B cell (primary cell): Measurements from ENCODE around the gene XRCC1. TPM values are rescaled to one million over a fixed set of nuclear protein-coding genes. Genes with fewer than 3 reads are reported as not detected.

Experiments used
- ATAC-seq: fragments of 200-7000 bp; cut with Tn5 transposase; one replicate; pipeline ENCODE4 v1.10.0; 2021; ENCODE audit warnings: low read depth, mild to moderate bottlenecking, moderate number of reproducible peaks, moderate library complexity
- CTCF ChIA-PET: fragments of 350-600 bp; sonication (Branson Sonifier 250); formaldehyde crosslinking; loops from one replicate; lab custom pipeline; 2021; ENCODE audit warnings: antibody characterized with exemption, inconsistent platforms; lab: Charles Lee
- POLR2A ChIA-PET: fragments of 350-600 bp; sonication (Branson Sonifier 250); formaldehyde crosslinking; loops from one replicate; lab custom pipeline; 2021; ENCODE audit warnings: antibody characterized with exemption; lab: Charles Lee
- DNase-seq: peaks from one replicate; pipeline ENCODE4 v3.0.0; 2013
- H2AFZ ChIP-seq: 2 replicates; pipeline ENCODE4 v1.6.1; 2012; ENCODE audit warnings: mild to moderate bottlenecking, low read depth, low read length; ENCODE audit not compliant: insufficient read depth, poor library complexity, severe bottlenecking
- H3K27ac ChIP-seq, 2 donors: 1 replicate in 1 of 2; 2 replicates in 1 of 2; pipeline ENCODE4 v1.5.1; 2012 to 2013; ENCODE audit warnings: low read length in 2 of 2, mild to moderate bottlenecking in 2 of 2, moderate library complexity in 1 of 2
- H3K27me3 ChIP-seq, 4 experiments: fragments of 200-600 bp in 1 of 4; sonication (generic) in 1 of 4; replicated peaks in 1 of 4; 1 replicate in 2 of 4; 2 replicates in 2 of 4; pipeline versions ENCODE4 v1.6.1 to v1.7.0; 2013 to 2016; ENCODE audit warnings: low read length in 3 of 4, mild to moderate bottlenecking in 2 of 4, mixed read lengths in 1 of 4, moderate library complexity in 1 of 4; ENCODE audit not compliant: insufficient read depth in 4 of 4, control insufficient read depth in 3 of 4; ENCODE audit errors: control extremely low read depth in 1 of 4
- H3K36me3 ChIP-seq, 2 experiments: replicated peaks in 1 of 2; 1 replicate in 1 of 2; 2 replicates in 1 of 2; pipeline versions ENCODE4 v1.6.1 to v1.7.1; 2013; ENCODE audit warnings: low read length in 1 of 2; ENCODE audit not compliant: insufficient read depth in 2 of 2, control insufficient read depth in 1 of 2; ENCODE audit errors: control extremely low read depth in 1 of 2, extremely low read depth in 1 of 2
- H3K4me1 ChIP-seq, 2 donors: fragments of 200-600 bp in 1 of 2; sonication (generic) in 1 of 2; 1 replicate in 1 of 2; 2 replicates in 1 of 2; pipeline versions ENCODE4 v1.5.1 to v1.6.1; 2013 to 2017; ENCODE audit warnings: low read length in 2 of 2; ENCODE audit not compliant: control insufficient read depth in 2 of 2, insufficient read depth in 2 of 2
- H3K4me2 ChIP-seq: replicated peaks from 2 replicates; pipeline ENCODE3; 2012; ENCODE audit warnings: mild to moderate bottlenecking, low read depth, low read length; ENCODE audit not compliant: poor library complexity, severe bottlenecking
- H3K4me3 ChIP-seq, 5 experiments: fragments of 200-600 bp in 1 of 5; sonication (generic) in 1 of 5; 1 replicate in 3 of 5; 2 replicates in 2 of 5; pipeline versions ENCODE4 v1.5.1 to v1.7.0; 2011 to 2016; ENCODE audit warnings: low read length in 4 of 5, mild to moderate bottlenecking in 4 of 5, low read depth in 2 of 5, control low read depth in 1 of 5, moderate library complexity in 1 of 5; ENCODE audit not compliant: insufficient read depth in 1 of 5; ENCODE audit errors: control extremely low read depth in 1 of 5, extremely low read depth in 1 of 5
- H3K79me2 ChIP-seq: fragments of 200-600 bp; sonication (generic); one replicate; pipeline ENCODE4 v1.6.0; 2016; ENCODE audit warnings: low read length; ENCODE audit not compliant: control insufficient read depth, insufficient read depth
- H3K9ac ChIP-seq: fragments of 200-600 bp; sonication (generic); 2 replicates; pipeline ENCODE4 v1.6.1; 2017; ENCODE audit warnings: mild to moderate bottlenecking, low read length, moderate library complexity
- H3K9me3 ChIP-seq, 3 donors: one replicate each; pipeline versions ENCODE4 v1.6.1 to v1.7.1; 2013; ENCODE audit warnings: low read length in 2 of 3; ENCODE audit not compliant: control insufficient read depth in 2 of 3, insufficient read depth in 1 of 3; ENCODE audit errors: control extremely low read depth in 1 of 3
- H4K20me1 ChIP-seq: 2 replicates; pipeline ENCODE4 v1.6.0; 2012; ENCODE audit warnings: mild to moderate bottlenecking, low read length; ENCODE audit not compliant: insufficient read depth, control insufficient read depth, poor library complexity, severe bottlenecking
- H3K27ac Mint-ChIP-seq: one replicate; pipeline ENCODE4 v1.8.0; 2021; ENCODE audit warnings: mixed read lengths
- H3K27me3 Mint-ChIP-seq: one replicate; pipeline ENCODE4 v1.8.0; 2021; ENCODE audit warnings: mixed read lengths
- H3K4me1 Mint-ChIP-seq: one replicate; pipeline ENCODE4 v1.8.0; 2021; ENCODE audit warnings: mixed read lengths
- H3K4me3 Mint-ChIP-seq: one replicate; pipeline ENCODE4 v1.8.0; 2021; ENCODE audit warnings: mixed read lengths
- H3K9me3 Mint-ChIP-seq: one replicate; pipeline ENCODE4 v1.8.0; 2022; ENCODE audit warnings: mixed read lengths; ENCODE audit not compliant: insufficient read depth
- CTCF ChIP-seq: fragments of 200-600 bp; IDR thresholded peaks from one replicate; pipeline ENCODE4 v1.8.0; 2022; ENCODE audit warnings: antibody characterized with exemption, mild to moderate bottlenecking
- EZH2 ChIP-seq: IDR thresholded peaks from 2 replicates; pipeline ENCODE4 v1.6.1; 2012; ENCODE audit warnings: borderline replicate concordance, low read depth, mild to moderate bottlenecking, moderate library complexity, low read length; ENCODE audit not compliant: insufficient read depth, poor library complexity, severe bottlenecking
- WGBS: methylation state at CpG from one replicate; pipeline ENCODE4 v1.1.5; 2013; ENCODE audit warnings: missing lambda C conversion rate; ENCODE audit not compliant: insufficient coverage; 5-methylcytosine and 5-hydroxymethylcytosine counted together
- intact Hi-C: fragments of 100-400 bp; cut with micrococcal nuclease; formaldehyde crosslinking; loops from one replicate; pipeline ENCODE4 v1.10.0; 2022
- polyA minus RNA-seq: library from RNA; depleted of rRNA, polyadenylated mRNA; stranded (reverse); fragments of >200 nt; gene quantifications from 2 replicates; pipeline ENCODE4 v1.2.3, GENCODE V29; 2012
- polyA plus RNA-seq: library from polyadenylated mRNA; depleted of rRNA; stranded (reverse); fragments of >200 nt; gene quantifications from 2 replicates; pipeline ENCODE4 v1.2.3, GENCODE V29; 2012
- total RNA-seq, 2 donors: library from RNA; stranded (reverse); fragments of 120-200 nt in 1 of 2; gene quantifications; 1 replicate in 1 of 2; 2 replicates in 1 of 2; pipeline versions ENCODE4 v1.2.3 to v1.2.4, GENCODE V29; 2013 to 2022

XRCC1 gene
- total RNA-seq: 38.2 and 47.4 TPM in 2 replicates
- 32.5 TPM for total RNA-seq (2013)
- 24.7 and 34.6 TPM in 2 replicates for polyA plus RNA-seq
- 34.1 and 43.5 TPM in 2 replicates for polyA minus RNA-seq

GRCh38 chr19:43575156-43575950 is at the start of gene XRCC1, which contains the start of gene PINLYP:
Gene XRCC1 (minus strand): TSS chr19:43575527. CDS start chr19:43575458, 69 bp downstream.
Gene PINLYP (plus strand): TSS chr19:43575801. CDS start chr19:43577192, 1,391 bp downstream.
- H3K9me3 ChIP-seq: no peaks in the 10 kb centered on the region
- no peaks in the 10 kb centered on the region for H3K27me3 ChIP-seq
- H3K4me1 Mint-ChIP-seq: peaks cover 42% of the 10 kb centered on the region
- peak; percentile 99 for ATAC-seq
- ChIA-PET POLR2A (interaction anchor here (0.6 to 3.3 kb wide), 6 partner anchors 16 to 1174 kb away, joined by 3 to 15 read pairs (median 5); partner anchors contain the start of genes IRGQ, ZNF575 and ZNF576), CTCF (interaction anchor here (0.7 to 3.2 kb wide), 9 partner anchors 10 to 234 kb away, joined by 3 to 21 read pairs (median 5); partner anchors contain the start of genes IRGQ and ZNF576)
- H3K9ac ChIP-seq: peak within 1 kb of the TSS; percentile 84
- H3K4me2 ChIP-seq: peak within 1 kb of the TSS; percentile 84
- H3K27ac ChIP-seq: peak within 1 kb of the TSS; percentile 74 to 89
- H2AFZ ChIP-seq: peak within 1 kb of the TSS; percentile 81
- H3K4me1 ChIP-seq: peaks cover 16 to 29% of the 10 kb centered on the region in 2 donors
- H3K4me3 ChIP-seq: peak within 1 kb of the TSS; percentile 67 to 98 (median 82)
- intact Hi-C loops: loop anchor here (1.0 kb wide), 5 partner anchors 12 to 207 kb away; partner anchors contain the start of genes IRGQ, ZNF428, ZNF575 and ZNF576
- H3K27me3 Mint-ChIP-seq: no peaks in the 10 kb centered on the region
- H3K9me3 Mint-ChIP-seq: no peaks in the 10 kb centered on the region
- peak within 1 kb of the TSS; percentile 92 for H3K27ac Mint-ChIP-seq
- H4K20me1 ChIP-seq: peaks cover under 1% of the 10 kb centered on the region
- peaks cover 35% of the 10 kb centered on the region for H3K79me2 ChIP-seq
- TF ChIP-seq CTCF: no peak
- no peak for TF ChIP-seq EZH2
- under 1% methylated on average over 38 of the region's 51 CpGs for WGBS
- peak within 1 kb of the TSS; percentile 97 for H3K4me3 Mint-ChIP-seq
- peak; percentile 99 for DNase-seq
- H3K36me3 ChIP-seq: peaks cover 0 to 10% of the 10 kb centered on the region in 2 experiments
